ENCODE data around the gene RAC3. TPM values are rescaled to one million over a fixed set of nuclear protein-coding genes. Genes with fewer than 3 reads are reported as not detected.

Gene RAC3
- total RNA-seq, 1 experiment from 2014 or later = 84.8 TPM

GRCh38 chr17:82060614-82061013 is 29.1 kb downstream of the RAC3 start:
- Histone ChIP-seq H4K20me1 (ENCODE audit: control insufficient read depth, insufficient read depth, insufficient read length) (peaks cover 3% of the 10 kb centered on the region), H2BK120ac (ENCODE audit: low read depth, low read length, poor library complexity, severe bottlenecking) (no peak overlapping the region), H3K56ac (ENCODE audit: insufficient read length, low read depth, low read length) (no peak overlapping the region), H3K23ac (ENCODE audit: insufficient read length, low read depth, low read length) (no peak overlapping the region), H3K79me2 (ENCODE audit: insufficient read depth, low read length) (no peaks in the 10 kb centered on the region), H4K8ac (replicated peaks; ENCODE audit: insufficient read length, low read depth, low read length) (no peak overlapping the region), H4K5ac (ENCODE audit: insufficient read length, low read depth, low read length) (no peak overlapping the region), H3T11ph (ENCODE audit: low read length) (no peak overlapping the region), H3K79me1 (ENCODE audit: insufficient read depth, low read depth, low read length, poor library complexity, severe bottlenecking) (no peaks in the 10 kb centered on the region), H3K23me2 (ENCODE audit: insufficient read length, low read depth, low read length, poor library complexity, severe bottlenecking) (peaks cover 9% of the 10 kb centered on the region), H2BK5ac (ENCODE audit: insufficient read length, low read length) (no peak overlapping the region), H3K9me3 (ENCODE audit: control insufficient read depth, low read depth, low read length) (no peaks in the 10 kb centered on the region), H3K27ac (ENCODE audit: insufficient read length, low read depth, low read length) (no peak overlapping the region), H2AK5ac (ENCODE audit: insufficient read length, low read length) (no peak overlapping the region), H2BK12ac (ENCODE audit: insufficient read length, low read depth, low read length) (no peak overlapping the region), H2BK20ac (ENCODE audit: low read depth, low read length, poor library complexity, severe bottlenecking) (no peak overlapping the region), H4K91ac (ENCODE audit: insufficient read length, low read depth, low read length) (no peak overlapping the region), H3K27me3 (ENCODE audit: insufficient read depth, low read length) (no peaks in the 10 kb centered on the region), H3K9ac (ENCODE audit: extremely low read depth, insufficient read length, low read length) (no peak overlapping the region), H3K18ac (ENCODE audit: insufficient read length, low read depth, low read length) (no peak overlapping the region), H3K4ac (ENCODE audit: low read depth, low read length) (no peak overlapping the region), H3K4me2 (ENCODE audit: insufficient read depth, insufficient read length, low read length) (no peak overlapping the region), H3K4me1 (ENCODE audit: insufficient read depth, low read length) (no peaks in the 10 kb centered on the region), H2AFZ (ENCODE audit: low read length) (no peak overlapping the region), H2BK15ac (ENCODE audit: low read depth, low read length) (no peak overlapping the region), H3K14ac (ENCODE audit: insufficient read depth, low read length) (no peak overlapping the region)
- Mint-ChIP-seq H3K36me3 (ENCODE audit: insufficient read depth in 1 of 3, low read depth in 3 of 3) (peaks cover 3 to 34% (median 34%) of the 10 kb centered on the region in 3 experiments), H3K27ac (no peak overlapping the region), H3K4me1 (no peaks in the 10 kb centered on the region), H3K27me3 (ENCODE audit: low read depth) (no peaks in the 10 kb centered on the region), H3K9me3 (no peaks in the 10 kb centered on the region), H3K4me3 (no peak overlapping the region; a peak in 1 of 5 replicates)
- TF ChIP-seq CTCF (conservative IDR thresholded peaks at IDR 0.05) = no peak
- no peak for DNase-seq
- no CpG with 5 or more reads among the region's 14 CpGs for WGBS (ENCODE audit: extremely low coverage, insufficient read length, low lambda C conversion rate)

Data from H9 (cell line).